Gastrocnemius medialis (tissue), 4 donors: ENCODE measurements around the gene RFT1.

ENCODE experiments used
- CTCF ChIP-seq, 5 experiments: fragments of 450-650 bp in 3 of 5; fragments of 200-600 bp in 2 of 5; sonication (generic) in 2 of 5; IDR thresholded peaks in 4 of 5; conservative IDR thresholded peaks in 1 of 5; 1 replicate in 4 of 5; 2 replicates in 1 of 5; pipeline ENCODE4 v1.5.1; 2016 to 2019; ENCODE audit warnings: antibody characterized with exemption in 5 of 5, mild to moderate bottlenecking in 3 of 5, moderate library complexity in 3 of 5
- POLR2A ChIP-seq, 2 donors: fragments of 450-650 bp; IDR thresholded peaks; one replicate each; pipeline ENCODE4 v1.6.1; 2017; ENCODE audit warnings: antibody characterized with exemption in 2 of 2, mild to moderate bottlenecking in 2 of 2, moderate library complexity in 2 of 2

- TF ChIP-seq CTCF (IDR thresholded peaks at IDR 0.05 in 4 of 5, conservative IDR thresholded peaks at IDR 0.05 in 1 of 5) = no peak
- TF ChIP-seq POLR2A (IDR thresholded peaks at IDR 0.05) = no peak
Measured at GRCh38 chr3:53178246-53178645, 48.0 kb upstream of the RFT1 start.
